NCI-H1417 treated with DMSO at 0.1 percent for 48 hours (cell line): Measurements from ENCODE around the gene ASIC2.

Experiments
- DNase-seq: peaks from one replicate; lab custom pipeline; 2025; lab: John Stamatoyannopoulos, UW

The ASIC2 gene

DNA sequence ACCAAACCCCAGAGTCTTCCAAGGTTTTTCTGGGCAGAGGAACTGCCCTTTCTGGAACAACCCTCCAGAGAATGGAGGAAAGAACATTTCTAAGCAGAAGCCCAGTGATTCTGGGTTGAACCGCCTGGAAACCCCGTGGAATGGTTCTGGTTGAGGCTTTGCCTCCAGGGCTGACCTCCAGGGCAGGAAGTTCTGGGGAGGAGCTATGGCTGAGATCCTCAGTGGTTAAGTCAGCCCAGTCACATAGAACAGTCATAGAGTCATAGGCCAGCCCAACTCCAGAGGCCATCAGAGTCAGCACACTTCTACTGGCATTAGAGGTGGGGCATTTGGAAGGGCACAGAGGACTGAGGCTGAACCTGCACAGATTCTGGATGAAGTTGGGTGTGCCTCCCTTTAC, 235.5 kb downstream of the ASIC2 start:
- DNase-seq, result no peak

DNA sequence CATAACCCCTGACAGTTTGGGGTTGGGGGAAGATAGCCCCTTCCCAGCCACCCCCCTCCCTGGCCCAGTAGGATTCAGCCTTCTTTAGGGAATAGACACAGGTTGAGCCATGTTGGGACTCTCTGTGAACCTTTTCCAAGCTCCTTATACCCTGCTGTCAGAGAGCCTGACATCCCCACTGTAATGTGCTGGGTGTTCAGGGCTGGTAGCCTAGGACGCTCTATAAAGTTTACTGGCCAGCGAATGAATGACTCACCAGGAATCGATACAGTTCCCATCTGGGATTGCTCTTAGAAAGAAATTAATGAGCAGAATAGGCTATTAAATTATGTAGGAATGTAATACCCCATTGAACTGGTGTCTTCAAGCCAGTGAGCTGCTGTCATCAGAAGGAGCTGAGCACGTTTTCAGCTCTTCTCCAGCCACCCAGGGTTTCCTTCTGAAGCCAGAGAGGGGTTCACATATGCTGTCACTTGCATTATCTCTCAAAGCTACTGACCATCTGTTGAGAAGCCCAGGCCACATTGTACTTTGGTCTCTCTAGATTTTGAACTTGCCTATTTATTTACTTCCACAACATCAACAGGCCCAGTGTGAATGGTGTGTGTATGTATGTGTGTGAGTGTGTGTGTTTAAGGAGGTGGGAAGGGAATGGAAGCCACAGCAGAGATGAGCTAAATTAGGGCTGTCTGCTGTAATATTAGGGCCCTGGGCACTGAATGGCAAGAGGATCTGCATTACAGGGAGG, 236.5 kb downstream of the ASIC2 start:
- no peak for DNase-seq

DNA sequence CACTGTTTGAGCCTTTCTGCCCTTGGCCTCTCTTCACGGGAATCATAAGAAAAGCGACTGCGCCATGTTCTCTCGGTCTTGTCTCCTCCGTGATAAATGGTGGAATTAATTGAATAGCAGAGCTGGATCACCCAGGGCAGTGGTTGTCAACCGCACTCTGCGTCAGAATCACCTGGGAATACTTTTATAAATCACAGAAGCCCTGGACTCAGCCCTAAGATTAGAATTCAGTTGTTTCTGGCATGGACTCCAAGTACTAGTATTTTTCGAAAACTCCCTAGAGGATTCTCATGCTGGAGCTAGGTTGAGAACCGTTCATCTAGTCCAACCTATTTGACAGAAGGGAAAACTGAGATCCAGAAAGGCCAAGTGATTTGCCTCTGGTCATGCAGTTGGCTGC, 237.3 kb downstream of the ASIC2 start:
- DNase-seq, result no peak

DNA sequence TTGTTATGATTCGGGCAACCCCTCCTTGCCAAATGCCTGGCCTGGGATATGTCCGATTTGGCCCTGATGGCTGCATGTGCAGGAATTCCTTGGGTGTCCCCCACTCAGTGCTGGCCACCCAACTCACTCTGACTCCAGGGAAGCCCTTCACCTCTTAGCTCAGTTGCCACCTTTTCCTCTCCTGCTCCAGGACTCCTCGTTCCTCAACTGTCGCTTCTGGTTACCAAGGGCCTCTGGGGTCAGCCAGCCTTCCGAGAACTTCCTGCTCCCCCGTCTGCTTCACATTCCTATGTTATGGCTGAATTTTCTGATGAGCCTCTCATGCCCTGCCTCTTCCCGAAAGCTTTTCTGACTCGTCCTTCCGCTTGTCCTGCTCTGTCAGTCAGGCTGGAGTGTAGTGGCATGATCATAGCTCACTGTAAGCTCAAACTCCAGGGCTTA, 237.9 kb downstream of the ASIC2 start:
- DNase-seq, result no peak

DNA sequence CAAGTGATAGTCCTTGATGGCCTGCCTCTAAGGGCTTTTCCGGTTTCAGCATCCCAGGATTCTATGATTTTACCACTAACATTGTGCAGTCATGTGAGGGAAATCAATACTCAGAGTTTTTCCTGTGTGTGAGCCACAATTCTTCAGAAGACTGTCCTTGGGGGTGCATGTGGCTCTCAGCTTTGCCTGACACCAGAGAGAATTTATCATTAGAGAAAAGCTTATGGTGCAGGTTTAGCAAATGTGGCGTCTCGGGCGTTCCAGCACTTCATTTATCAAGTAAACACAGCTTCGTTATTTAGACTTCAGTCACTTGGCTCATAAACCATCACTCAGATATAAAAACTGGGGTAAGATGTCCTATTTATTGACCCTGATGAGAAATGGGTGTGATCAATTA, 238.7 kb downstream of the ASIC2 start:
- no peak for DNase-seq

DNA sequence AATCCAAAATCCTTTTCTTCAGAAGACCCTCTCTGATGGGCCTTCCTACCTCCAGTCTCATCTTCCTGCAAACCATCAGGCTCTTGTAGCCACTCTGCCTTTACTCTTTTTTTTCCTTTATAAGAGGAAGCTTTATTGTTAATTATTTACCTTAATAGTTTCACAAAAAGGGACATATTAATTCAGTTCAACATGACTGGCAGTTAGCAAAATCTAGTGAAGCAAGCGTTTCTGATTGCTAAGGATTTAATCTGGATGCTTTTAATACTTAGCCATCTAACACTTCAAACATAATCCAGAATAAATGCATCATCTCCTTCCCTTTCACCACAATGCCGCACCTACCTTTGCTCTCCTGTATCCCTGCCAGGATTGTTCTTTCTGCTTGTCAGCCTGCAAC, 239.4 kb downstream of the ASIC2 start:
- DNase-seq, result no peak

DNA sequence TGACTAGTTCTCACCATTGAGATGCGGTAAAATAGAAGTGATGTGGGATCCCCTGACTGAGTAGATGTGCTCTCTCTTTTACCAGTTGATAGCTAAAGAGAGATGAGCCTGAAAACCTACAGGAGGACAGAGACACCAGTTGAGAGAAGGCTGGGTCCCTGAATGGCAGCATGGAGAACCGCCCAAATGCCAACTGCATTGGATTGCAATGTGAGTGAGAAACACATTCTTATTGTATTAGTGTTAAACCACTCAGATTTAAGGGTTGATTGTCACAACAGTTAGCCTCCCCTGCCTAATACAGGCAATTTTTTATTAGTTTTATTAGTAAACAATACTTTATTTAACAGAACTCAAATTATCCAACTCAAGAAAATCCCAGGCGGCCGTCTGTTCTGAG, 240.2 kb downstream of the ASIC2 start:
- DNase-seq, result no peak

DNA sequence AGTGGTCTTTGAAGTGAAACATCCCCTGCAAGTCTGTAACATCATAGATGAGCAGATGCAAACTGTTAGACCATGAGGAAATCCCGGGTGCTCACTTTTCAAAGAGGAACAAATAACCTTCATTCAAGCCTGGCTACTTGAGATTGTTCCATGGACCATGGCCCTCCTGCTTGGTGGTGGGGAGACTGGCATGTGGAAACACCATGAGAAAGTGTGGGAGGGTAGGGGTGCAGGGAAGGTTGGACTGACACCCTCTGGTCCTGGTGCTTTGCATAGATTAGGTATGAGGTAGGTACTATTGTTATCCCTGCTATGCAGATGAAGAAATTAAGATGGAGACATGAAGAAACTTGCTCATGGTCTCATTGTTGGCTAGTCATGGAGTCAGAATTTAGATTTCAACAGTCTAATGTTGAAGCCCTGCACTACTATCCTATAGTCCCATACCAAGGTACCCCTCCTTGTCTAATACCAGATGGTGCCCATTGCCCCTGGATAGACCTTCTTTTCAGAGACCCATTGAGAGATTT, 242.4 kb downstream of the ASIC2 start:
- no peak for DNase-seq

DNA sequence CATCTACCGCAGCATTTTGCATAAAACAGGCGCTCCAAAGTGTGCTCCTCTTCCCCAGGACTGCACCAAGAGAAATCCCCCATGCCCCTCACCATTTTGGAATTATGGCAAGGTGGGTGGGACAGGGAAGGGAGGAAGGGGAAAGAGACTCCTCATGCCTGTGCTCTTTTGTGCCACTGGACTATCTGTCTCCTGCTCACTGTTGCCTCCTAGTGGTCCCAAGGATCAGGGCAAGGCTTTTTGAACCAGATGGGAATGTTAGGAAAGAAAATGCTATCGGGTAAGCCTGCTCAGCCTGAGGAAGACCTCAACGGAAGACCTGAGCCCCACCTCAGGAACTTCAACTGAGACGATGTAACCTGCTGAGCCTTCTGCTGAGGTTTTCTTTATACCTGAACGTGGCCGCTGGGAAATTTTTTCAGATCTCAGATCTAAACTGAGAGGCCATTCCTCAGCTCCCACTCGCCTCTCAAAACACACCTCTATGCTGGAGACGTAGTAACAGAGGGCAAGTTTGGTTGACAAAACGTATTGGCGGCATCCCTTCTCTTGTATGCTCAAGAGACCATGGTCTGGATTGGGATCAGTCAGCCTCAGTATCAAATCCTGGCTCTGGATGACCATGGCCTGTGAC, 243.2 kb downstream of the ASIC2 start:
- no peak for DNase-seq

DNA sequence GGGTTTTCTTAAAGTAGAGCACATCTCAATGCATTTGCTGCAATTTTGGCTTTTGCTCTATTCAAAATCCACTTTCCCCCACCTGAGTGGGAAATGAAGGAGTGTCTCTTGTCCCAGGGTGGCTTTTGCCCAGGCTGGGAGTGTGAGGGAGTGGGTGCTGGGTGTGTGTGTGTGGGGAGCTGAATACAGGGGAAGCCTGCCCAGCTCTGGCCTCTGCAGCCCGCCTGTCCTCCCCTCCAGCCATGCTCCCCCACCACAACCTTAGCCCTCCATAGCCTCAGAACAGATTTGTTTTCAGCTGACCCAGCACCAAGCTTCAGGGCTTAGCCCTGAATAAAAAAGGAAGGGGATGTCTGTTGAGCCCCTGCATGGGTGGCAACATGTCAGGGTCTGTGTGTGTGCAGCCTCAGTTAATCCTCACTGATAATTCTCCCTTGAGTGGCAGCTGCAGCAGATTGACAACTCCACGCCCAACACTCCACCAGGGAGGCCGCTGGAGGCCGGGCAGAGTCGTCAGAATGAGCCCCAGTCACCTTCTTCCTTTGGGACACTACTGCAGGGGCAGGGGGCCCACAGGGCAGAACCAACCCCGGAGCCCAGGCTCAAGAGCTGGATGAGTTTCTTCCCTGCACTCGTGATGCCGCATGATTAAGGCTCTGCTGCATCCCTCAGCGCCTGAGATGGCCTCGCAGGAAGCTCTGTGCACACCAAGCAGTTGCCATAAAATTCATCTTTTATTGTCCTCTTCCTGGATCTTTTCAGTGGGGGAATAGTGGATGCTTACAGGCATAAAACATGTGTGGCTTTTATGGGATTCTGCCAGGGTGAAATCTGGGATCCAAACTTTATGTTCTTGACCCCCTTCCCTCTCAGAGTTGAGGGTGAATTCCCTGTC, 246.5 kb downstream of the ASIC2 start:
- no peak for DNase-seq

DNA sequence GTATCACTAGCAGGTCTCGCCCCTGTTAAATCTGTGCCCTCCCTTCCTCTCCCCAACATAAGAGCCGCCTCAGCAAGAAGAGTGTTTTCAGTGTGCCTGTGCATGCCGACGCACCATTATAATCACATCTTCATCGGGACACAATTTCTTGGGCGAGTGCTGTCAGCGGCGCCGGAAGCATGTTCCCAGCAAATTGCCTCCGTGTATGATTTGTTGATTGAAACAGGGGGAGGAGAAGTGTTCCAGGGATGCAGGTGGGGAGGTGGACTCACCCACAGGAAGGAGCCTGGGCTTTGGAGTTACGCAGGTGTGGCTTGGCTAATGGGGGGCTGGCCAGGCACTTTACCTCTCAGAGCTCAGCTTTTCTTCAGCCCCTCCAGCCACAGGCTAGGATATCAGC, 247.9 kb downstream of the ASIC2 start:
- no peak for DNase-seq

DNA sequence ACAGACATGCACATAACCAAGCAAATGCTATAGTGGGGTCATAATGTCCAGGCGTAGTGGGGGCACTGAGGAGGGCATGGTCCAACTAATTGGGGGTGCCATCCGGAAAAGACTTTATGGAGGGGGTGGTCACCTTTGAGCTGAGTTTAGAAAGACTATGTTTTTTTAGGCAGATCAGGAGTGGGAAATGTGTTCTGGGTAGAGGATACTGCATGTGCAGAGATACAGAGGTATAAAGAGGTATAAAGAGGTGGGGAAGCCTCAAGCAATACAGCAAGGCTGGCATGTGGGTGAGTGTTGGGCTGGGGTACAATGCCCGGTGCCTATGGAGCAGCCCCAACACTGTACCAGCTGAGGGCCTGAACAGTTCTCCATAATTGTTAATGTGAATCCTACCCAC, 248.3 kb downstream of the ASIC2 start:
- DNase-seq, result no peak

DNA sequence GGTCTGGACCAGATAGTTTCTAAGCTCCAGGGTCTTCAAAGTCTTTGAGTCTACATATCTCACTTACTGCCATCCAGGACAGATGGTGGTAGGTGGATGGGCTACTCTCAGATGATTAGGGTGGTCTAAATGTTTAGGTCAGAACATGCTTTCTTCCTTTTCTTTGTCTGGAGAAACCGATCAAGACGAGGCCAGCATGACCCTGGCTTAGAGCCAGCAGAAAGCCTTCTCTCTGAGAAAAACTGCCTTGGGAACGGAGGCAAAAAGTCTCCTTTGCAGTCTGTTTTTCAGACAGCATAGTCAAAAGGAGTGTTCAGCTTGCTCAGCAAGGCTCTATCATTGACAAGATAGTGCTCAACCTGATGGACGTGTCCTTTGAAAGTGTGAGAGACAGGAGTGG, 252.6 kb downstream of the ASIC2 start:
- DNase-seq, result no peak

DNA sequence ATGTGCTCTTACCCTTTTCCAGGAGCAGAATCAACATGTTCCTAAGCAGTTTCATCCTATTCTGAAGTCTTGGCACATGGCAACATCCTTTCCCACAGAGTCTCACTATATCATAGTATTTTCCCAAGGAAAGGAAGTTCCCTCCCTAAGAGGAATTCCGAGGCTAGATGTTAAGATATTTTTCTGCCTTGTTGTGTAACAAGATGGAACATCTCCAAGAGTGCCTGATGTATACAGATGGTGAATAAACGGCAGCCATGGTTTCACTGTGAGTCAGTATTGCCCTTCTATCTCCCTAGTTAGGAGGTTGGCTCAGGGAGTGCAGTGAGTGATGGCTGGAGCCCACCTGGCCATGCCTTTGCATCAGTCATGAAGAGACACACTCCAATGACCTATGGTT, 253.2 kb downstream of the ASIC2 start:
- DNase-seq, result no peak

DNA sequence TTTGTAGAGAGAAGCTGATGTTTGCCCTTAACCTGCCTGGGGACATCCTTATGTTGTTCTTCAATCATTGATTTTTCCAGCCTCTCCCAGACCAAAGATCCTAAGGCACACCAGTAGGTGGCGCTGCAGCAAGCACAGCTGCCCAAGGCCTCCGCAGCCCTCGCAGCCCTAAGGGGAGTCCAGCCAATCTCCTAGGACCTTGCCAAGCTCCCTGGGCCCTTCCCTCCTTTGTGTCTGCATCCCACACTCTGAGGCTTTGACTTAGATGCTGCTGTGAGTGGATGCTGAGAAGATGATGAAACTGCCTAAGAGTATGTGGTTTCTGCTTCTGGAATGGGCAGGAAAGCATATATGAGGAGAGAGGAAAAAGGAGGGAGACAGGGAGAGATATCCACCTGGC, 254.4 kb downstream of the ASIC2 start:
- DNase-seq, result no peak

DNA sequence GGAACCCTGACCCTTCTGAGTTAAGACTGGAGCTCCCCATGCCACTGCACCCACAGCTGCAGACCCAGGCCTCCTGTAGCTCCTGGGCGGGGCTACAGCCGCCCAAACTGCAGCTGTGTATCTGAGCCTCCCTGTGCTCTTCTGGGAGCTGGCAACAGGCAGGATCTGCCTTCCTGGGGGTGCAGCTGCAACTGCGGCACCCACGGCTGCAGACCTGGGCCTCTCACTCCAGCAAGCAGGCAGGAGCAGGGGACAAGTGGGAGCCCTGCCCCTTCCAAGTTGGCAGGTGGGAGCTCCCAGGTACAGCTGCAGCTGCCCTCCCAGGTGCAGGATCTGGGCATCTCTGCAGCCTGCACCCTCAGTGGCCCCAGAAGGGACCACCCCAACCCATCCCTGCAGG, 259.9 kb downstream of the ASIC2 start:
- DNase-seq, result no peak

DNA sequence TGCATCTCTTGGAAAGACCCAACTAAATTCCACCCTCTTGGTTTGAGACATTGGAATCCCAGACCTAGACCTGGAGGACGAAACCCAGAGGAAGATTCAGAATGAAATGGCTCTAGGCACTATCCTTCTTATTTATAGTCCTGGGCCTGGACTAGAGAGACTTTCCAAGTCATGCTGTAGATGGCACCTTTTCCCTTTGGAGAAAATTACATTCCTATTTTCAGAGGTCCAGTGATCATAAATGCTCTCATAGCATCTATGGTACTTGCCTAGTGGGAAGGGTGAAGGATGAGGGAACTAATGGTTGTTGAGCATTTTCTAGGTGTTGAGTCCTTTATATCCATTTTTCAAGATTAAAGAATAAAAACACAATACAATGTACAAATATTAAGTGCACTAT, 264.3 kb downstream of the ASIC2 start:
- no peak for DNase-seq

DNA sequence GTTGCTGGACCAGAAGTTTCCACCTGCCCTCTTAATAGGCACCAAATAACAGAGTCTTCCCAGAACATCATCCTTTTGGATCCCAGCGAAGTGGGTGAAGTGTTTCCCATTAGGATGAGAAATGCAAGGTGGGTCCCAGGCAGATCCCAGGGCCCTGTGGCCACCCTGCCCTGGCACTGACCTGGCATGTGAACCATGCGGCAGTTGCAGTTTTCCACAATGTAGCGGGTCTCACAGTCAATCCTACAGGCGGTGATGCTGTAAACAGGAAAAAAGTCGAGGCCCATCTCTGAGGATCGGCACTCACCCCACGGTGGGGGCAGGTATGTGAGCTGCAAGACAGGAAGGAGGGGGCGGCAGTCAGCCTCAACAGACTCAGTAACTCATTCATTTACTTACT, 265.0 kb downstream of the ASIC2 start:
- DNase-seq, result no peak

DNA sequence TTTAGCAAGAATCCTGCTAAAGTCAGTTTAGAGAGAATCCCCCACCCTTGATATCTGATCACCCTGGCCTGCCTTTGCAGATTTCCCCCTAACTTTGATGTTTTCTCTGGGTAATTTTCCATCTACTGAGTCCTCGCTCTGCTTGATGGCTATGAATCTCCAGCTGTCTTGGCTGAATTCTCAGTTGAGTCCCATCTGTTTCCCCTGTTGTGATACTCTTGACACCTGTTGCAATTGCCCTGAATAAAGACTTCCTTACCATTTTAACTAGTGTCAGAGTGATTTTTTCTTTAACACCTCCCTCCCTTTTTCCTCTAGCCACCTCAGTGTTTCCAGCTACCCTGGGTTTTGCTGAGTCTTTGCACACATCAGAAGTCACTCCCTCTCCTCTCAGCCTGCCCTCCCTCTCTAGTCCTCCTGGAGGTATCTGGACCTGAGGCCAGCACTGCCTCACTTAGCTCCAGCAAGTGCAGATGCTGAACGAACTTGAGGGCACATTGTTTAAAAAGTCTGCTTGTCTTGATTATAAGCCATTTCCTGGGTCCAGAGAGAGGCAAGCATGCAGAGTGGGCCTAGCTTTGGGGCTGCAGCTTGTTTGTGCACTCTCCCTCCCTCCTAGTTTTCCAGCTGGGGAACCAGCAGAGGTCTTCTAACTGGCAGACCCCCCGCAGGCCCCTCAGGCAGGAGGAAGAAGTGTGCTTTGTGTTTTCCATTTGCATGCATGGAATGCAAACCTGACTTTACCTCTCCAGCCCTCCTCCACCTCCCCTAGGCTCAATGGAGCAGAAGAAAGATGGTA, 268.2 kb downstream of the ASIC2 start:
- no peak for DNase-seq

DNA sequence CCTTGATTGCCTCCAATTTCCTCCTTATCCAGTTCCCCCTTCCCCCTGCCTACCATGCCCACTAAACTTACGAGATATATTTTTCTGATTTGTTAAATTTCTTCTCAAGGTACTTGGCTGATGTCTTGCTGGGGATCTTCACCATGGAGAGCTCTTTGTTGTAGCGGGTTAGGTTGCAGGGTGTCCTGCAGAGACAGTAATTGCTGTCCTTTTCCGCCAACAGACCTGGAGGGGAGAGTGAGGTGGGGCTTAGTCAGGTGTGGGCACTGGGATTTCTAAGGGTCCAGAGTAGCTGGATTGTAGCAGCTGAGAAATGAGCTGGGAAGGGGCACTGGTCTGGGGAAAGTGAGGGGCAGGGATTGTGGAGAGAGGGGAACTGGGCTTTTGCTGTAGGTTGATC, 269.3 kb downstream of the ASIC2 start:
- DNase-seq, result no peak

DNA sequence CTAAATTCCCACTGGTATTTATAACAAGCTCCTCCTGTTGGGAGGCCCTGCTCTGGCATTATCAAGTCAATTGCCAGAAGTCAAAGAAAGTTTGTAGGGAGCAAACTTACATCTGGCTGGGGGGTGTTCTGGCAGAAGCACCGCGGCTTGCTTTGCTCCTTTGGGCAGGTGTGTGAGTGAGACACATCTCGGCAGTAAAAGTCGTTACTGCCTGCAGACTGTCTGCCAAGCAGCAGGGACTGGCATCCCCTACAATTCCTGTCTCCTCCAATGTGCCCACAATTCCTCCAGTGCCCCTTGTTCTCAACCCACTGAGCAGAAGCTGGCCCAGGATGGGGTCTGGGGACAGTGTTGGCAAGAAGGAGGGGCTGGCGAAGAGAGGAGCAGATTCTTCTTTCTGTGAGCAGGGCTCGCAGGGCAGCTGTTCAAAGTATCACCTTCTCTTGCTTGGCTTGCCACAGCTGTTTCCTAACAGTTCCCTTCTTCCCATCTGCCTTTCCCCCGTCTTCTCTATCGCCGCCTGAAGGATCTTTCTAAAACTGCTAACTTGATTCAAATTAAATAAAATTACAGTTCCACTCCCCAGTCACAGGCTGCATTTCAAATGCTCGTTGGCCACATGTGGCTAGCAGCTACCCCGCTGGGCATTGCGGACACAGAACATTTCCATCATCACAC, 271.2 kb downstream of the ASIC2 start:
- DNase-seq, result no peak
